Liver (tissue), 9 donors: ENCODE data around the gene GZMA. TPM values are rescaled to one million over a fixed set of nuclear protein-coding genes. Genes with fewer than 3 reads are reported as not detected.

Experiments used
- DNase-seq: peaks from one replicate; pipeline ENCODE4 v3.0.0-alpha.2; 2017; ENCODE audit warnings: low spot score
- H3K27ac ChIP-seq, 2 donors: one replicate each; pipeline ENCODE4 v1.7.0; 2013; ENCODE audit warnings: inconsistent platforms in 2 of 2, low read length in 2 of 2, control low read depth in 1 of 2, low read depth in 1 of 2, mild to moderate bottlenecking in 1 of 2
- H3K27me3 ChIP-seq, 4 donors: one replicate each; pipeline versions ENCODE4 v1.6.1 to v1.7.0; 2013; ENCODE audit warnings: low read length in 3 of 4, inconsistent platforms in 1 of 4, mild to moderate bottlenecking in 1 of 4, moderate library complexity in 1 of 4; ENCODE audit not compliant: control insufficient read depth in 4 of 4, insufficient read depth in 4 of 4
- H3K36me3 ChIP-seq, 4 donors: one replicate each; pipeline versions ENCODE4 v1.6.1 to v1.7.0; 2013; ENCODE audit warnings: low read length in 3 of 4, mild to moderate bottlenecking in 3 of 4, low read depth in 1 of 4, moderate library complexity in 1 of 4; ENCODE audit not compliant: control insufficient read depth in 4 of 4, insufficient read depth in 3 of 4
- H3K4me1 ChIP-seq, 4 donors: one replicate each; pipeline versions ENCODE4 v1.6.1 to v1.7.0; 2013; ENCODE audit warnings: low read length in 3 of 4, mild to moderate bottlenecking in 3 of 4, moderate library complexity in 1 of 4; ENCODE audit not compliant: control insufficient read depth in 4 of 4, insufficient read depth in 4 of 4
- H3K4me3 ChIP-seq, 3 donors: one replicate each; pipeline versions ENCODE4 v1.6.1 to v1.7.0; 2013; ENCODE audit warnings: low read length in 3 of 3, control low read depth in 1 of 3, low read depth in 1 of 3, mild to moderate bottlenecking in 1 of 3
- H3K9ac ChIP-seq, 2 donors: one replicate each; pipeline ENCODE4 v1.7.0; 2013; ENCODE audit warnings: low read length in 2 of 2, mild to moderate bottlenecking in 2 of 2, moderate library complexity in 2 of 2, control low read depth in 1 of 2, low read depth in 1 of 2
- H3K9me3 ChIP-seq, 4 donors: one replicate each; pipeline versions ENCODE4 v1.6.1 to v1.7.0; 2013; ENCODE audit warnings: low read length in 3 of 4; ENCODE audit not compliant: control insufficient read depth in 4 of 4
- ATF3 ChIP-seq: IDR thresholded peaks from 2 replicates; pipeline ENCODE4 v1.6.1; 2016; ENCODE audit warnings: antibody characterized with exemption
- MAX ChIP-seq: IDR thresholded peaks from 2 replicates; pipeline ENCODE4 v1.6.1; 2016; ENCODE audit warnings: antibody characterized with exemption
- ZBTB33 ChIP-seq: IDR thresholded peaks from 2 replicates; pipeline ENCODE4 v1.6.1; 2016; ENCODE audit warnings: antibody characterized with exemption
- WGBS: extraction: QIAGEN DNeasy Blood & Tissue Kit; methylation state at CpG from one replicate; pipeline ENCODE4 v1.1.7; 2013; 5-methylcytosine and 5-hydroxymethylcytosine counted together
- polyA plus RNA-seq, 2 donors: library from polyadenylated mRNA; stranded (reverse) in 1 of 2; unstranded in 1 of 2; fragments of 200-250 nt in 1 of 2; fragments of >200 nt in 1 of 2; fragmentation: Nextera tagmentation in 1 of 2; extraction: Ambion mirVana in 1 of 2; gene quantifications; one replicate each; pipeline versions ENCODE4 v1.2.1 to v1.2.3, GENCODE V29; 2013 to 2015
- total RNA-seq, 2 donors: library from RNA; depleted of rRNA; stranded (reverse); fragments of >200 nt; gene quantifications; one replicate each; pipeline ENCODE4 v1.2.3, GENCODE V29; 2014
- donor health status: healthy.
- donor health status: healthy.
- donor health status: healthy.
- donor health status: healthy.
- donor health status: healthy.

Gene GZMA
- total and polyA plus RNA-seq, 4 donors = 1.9 to 2.4 (median 2.1) TPM

GRCh38 chr5:55154873-55155272, 52.4 kb downstream of the GZMA start:
- WGBS = 43% methylated on average over 3 of the region's 3 CpGs
- no peaks in the 10 kb centered on the region for H3K9me3 ChIP-seq
- no peak overlapping the region for H3K27ac ChIP-seq
- no peak overlapping the region for H3K4me3 ChIP-seq
- no peak overlapping the region for H3K9ac ChIP-seq
- DNase-seq = no peak
- H3K4me1 ChIP-seq = peaks cover 0 to 2% (median 0%) of the 10 kb centered on the region in 4 donors
- TF ChIP-seq ATF3 = no peak
- TF ChIP-seq ZBTB33 = no peak
- no peak for TF ChIP-seq MAX
- no peaks in the 10 kb centered on the region for H3K27me3 ChIP-seq
- no peaks in the 10 kb centered on the region for H3K36me3 ChIP-seq

Other genes starting within 250 kb of the GZMA start
- gene ESM1, start 117.1 kb upstream of the GZMA start, total RNA-seq = under 1 TPM in 1 of 2 donors, not detected in 1; 0.28 TPM
- gene ESM1, start 117.1 kb upstream of the GZMA start, polyA plus RNA-seq = under 1 TPM in 1 of 2 donors, not detected in 1; 0.08 TPM
- gene GZMK, start 78.4 kb upstream of the GZMA start, total RNA-seq = 1 to 10 TPM in 1 of 2 donors, under 1 TPM in 1; 0.61 to 1.7 TPM
- 1 to 10 TPM in 1 of 2 donors, under 1 TPM in 1; 0.96 to 1.1 TPM for gene GZMK, start 78.4 kb upstream of the GZMA start, polyA plus RNA-seq
- 1 to 10 TPM; 1.0 TPM for gene GPX8, start 57.5 kb downstream of the GZMA start, total RNA-seq
- 1 to 10 TPM in 1 of 2 donors, under 1 TPM in 1; 0.68 to 1.2 TPM for gene GPX8, start 57.5 kb downstream of the GZMA start, polyA plus RNA-seq
- under 1 TPM in 1 of 2 donors, not detected in 1; 0.28 TPM for gene CDC20B, start 70.5 kb downstream of the GZMA start, total RNA-seq
- not detected for gene CDC20B, start 70.5 kb downstream of the GZMA start, polyA plus RNA-seq
- not detected for gene MCIDAS, start 124.7 kb downstream of the GZMA start, total RNA-seq
- not detected for gene MCIDAS, start 124.7 kb downstream of the GZMA start, polyA plus RNA-seq
- not detected for gene CCNO, start 131.0 kb downstream of the GZMA start, total RNA-seq
- under 1 TPM in 1 of 2 donors, not detected in 1; 0.23 TPM for gene CCNO, start 131.0 kb downstream of the GZMA start, polyA plus RNA-seq
- gene DHX29, start 205.0 kb downstream of the GZMA start, total RNA-seq = 10 to 100 TPM; 19.2 to 23.8 TPM
- gene DHX29, start 205.0 kb downstream of the GZMA start, polyA plus RNA-seq = 10 to 100 TPM in 1 of 2 donors, 1 to 10 TPM in 1; 8.6 to 43.8 TPM
- gene MTREX, start 205.3 kb downstream of the GZMA start, total RNA-seq = 10 to 100 TPM; 37.0 to 43.8 TPM
- gene MTREX, start 205.3 kb downstream of the GZMA start, polyA plus RNA-seq = 10 to 100 TPM in 1 of 2 donors, 1 to 10 TPM in 1; 10.0 to 10.4 TPM